Measurements from ENCODE around the gene DSG3.

GRCh38 chr18:31497404-31497835 is 49.9 kb downstream of the DSG3 start:
- TF ChIP-seq CTCF (IDR thresholded peaks at IDR 0.05) (no peak), POLR2A (IDR thresholded peaks at IDR 0.05) (no peak)

Data from adrenal gland (tissue), 5 donors.